Measurements from ENCODE around the gene PREX1. TPM values are rescaled to one million over a fixed set of nuclear protein-coding genes. Genes with fewer than 3 reads are reported as not detected.
"Not testable (repeated sequence)": the region's sequence is repeated elsewhere in the genome, so short reads cannot be mapped to it uniquely, and the experiment has no call there.

The PREX1 gene
- total and polyA plus RNA-seq, 7 experiments from 2014 or later = 2.9 to 143 (median 48.6) TPM

GRCh38 chr20:48828734-48829460 is 1.1 kb upstream of the PREX1 start:
- Mint-ChIP-seq H3K36me3 (peaks cover 0 to 13% (median 0%) of the 10 kb centered on the region in 5 donors), H3K4me3 (peak overlapping the region; percentile 75 to 87 (median 81)), H3K27ac (peak overlapping the region; percentile 39 to 82 (median 65)), H3K9me3 (peaks cover 0 to 2% (median 0%) of the 10 kb centered on the region in 11 donors), H3K27me3 (peaks cover 4 to 21% (median 11%) of the 10 kb centered on the region in 5 donors), H3K4me1 (peaks cover 9 to 35% (median 28%) of the 10 kb centered on the region in 7 donors)
- ChIA-PET CTCF (no interaction called here), POLR2A (interaction anchor here (2.8 kb wide), 1 partner anchor 11 kb away, joined by 10 read pairs; no protein-coding TSS in a partner anchor)
- intact Hi-C loops (cut with micrococcal nuclease) = loop anchor here (2.0 to 5.0 kb wide), 8 partner anchors 78 to 883 kb away; partner anchors contain the start of genes ARFGEF2 (in 2 of the 2), B4GALT5 (in 1 of the 2) and CSE1L (in 1 of the 2)
- H3K27ac ChIP-seq (ENCODE audit: low read depth, low read length) = no peak overlapping the region
- ATAC-seq (no peak), DNase-seq (no peak)
- no peak overlapping the region for H3K4me3 ChIP-seq (ENCODE audit: low read length)
- H3K9me3 ChIP-seq (ENCODE audit: control insufficient read depth in 2 of 3, low read length in 3 of 3) = no peaks in the 10 kb centered on the region
- no peaks in the 10 kb centered on the region for H3K36me3 ChIP-seq (ENCODE audit: control insufficient read depth in 2 of 3, insufficient read depth in 3 of 3, low read length in 3 of 3)
- peaks cover 16 to 18% of the 10 kb centered on the region in 2 donors for H3K4me1 ChIP-seq (ENCODE audit: control insufficient read depth in 2 of 2, insufficient read depth in 2 of 2, low read length in 2 of 2)
- H3K27me3 ChIP-seq (ENCODE audit: control insufficient read depth in 2 of 2, insufficient read depth in 2 of 2, low read length in 2 of 2) = no peaks in the 10 kb centered on the region

- POLR2A ChIA-PET = interaction anchor here (0.6 to 2.8 kb wide), 5 partner anchors 9 to 78 kb away, joined by 3 to 10 read pairs (median 4); no protein-coding TSS in a partner anchor
- ATAC-seq (peak; percentile 3), DNase-seq (peak in 3 of 9 donors; percentile 13 to 61 (median 14))
- Mint-ChIP-seq H3K4me3 (peak overlapping the region; percentile 84 to 96 (median 88)), H3K27me3 (peaks cover 4 to 16% (median 11%) of the 10 kb centered on the region in 5 donors), H3K36me3 (peaks cover 0 to 18% (median 0%) of the 10 kb centered on the region in 5 donors), H3K27ac (peak overlapping the region in 8 of 9 donors; percentile 56 to 86 (median 84)), H3K4me1 (peaks cover 26 to 51% (median 46%) of the 10 kb centered on the region in 7 donors), H3K9me3 (peaks cover 0 to 2% (median 0%) of the 10 kb centered on the region in 11 donors)
- CTCF ChIA-PET = no interaction called here
- Histone ChIP-seq H3K4me1 (ENCODE audit: control insufficient read depth in 2 of 2, insufficient read depth in 2 of 2, low read length in 2 of 2) (peaks cover 31 to 34% of the 10 kb centered on the region in 2 donors), H3K27me3 (ENCODE audit: control insufficient read depth in 2 of 2, insufficient read depth in 2 of 2, low read length in 2 of 2) (no peaks in the 10 kb centered on the region), H3K36me3 (ENCODE audit: control insufficient read depth in 2 of 3, insufficient read depth in 3 of 3, low read length in 3 of 3) (no peaks in the 10 kb centered on the region), H3K9me3 (ENCODE audit: control insufficient read depth in 2 of 3, low read length in 3 of 3) (no peaks in the 10 kb centered on the region), H3K4me3 (ENCODE audit: low read length) (peak overlapping the region; percentile 60), H3K27ac (ENCODE audit: low read depth, low read length) (peak overlapping the region; percentile 16)
- intact Hi-C loops (cut with micrococcal nuclease) = loop anchor here (1.0 to 5.0 kb wide), 8 partner anchors 66 to 885 kb away; partner anchors contain the start of genes ARFGEF2 (in 1 of the 2), B4GALT5 (in 1 of the 2) and CSE1L (in 1 of the 2)
Observed at GRCh38 chr20:48826883-48827771, 672 bp downstream of the PREX1 start.

GRCh38 chr20:48826480-48826879 is 1.3 kb downstream of the PREX1 start:
- intact Hi-C loops (cut with micrococcal nuclease) = loop anchor here (2.0 to 5.0 kb wide), 7 partner anchors 66 to 886 kb away; partner anchors contain the start of genes ARFGEF2 (in 1 of the 2), B4GALT5 (in 1 of the 2) and CSE1L (in 1 of the 2)
- Mint-ChIP-seq H3K27me3 (peaks cover 4 to 16% (median 11%) of the 10 kb centered on the region in 5 donors), H3K27ac (peak overlapping the region in 6 of 9 donors; percentile 59 to 86 (median 80)), H3K4me1 (peaks cover 26 to 58% (median 52%) of the 10 kb centered on the region in 7 donors), H3K4me3 (peak overlapping the region; percentile 84 to 96 (median 88)), H3K36me3 (peaks cover 0 to 18% (median 0%) of the 10 kb centered on the region in 5 donors)
- H3K27ac ChIP-seq (ENCODE audit: low read depth, low read length) = peak overlapping the region; percentile 54
- H3K9me3 ChIP-seq (ENCODE audit: control insufficient read depth in 2 of 3, low read length in 3 of 3); H3K36me3 ChIP-seq (ENCODE audit: control insufficient read depth in 2 of 3, insufficient read depth in 3 of 3, low read length in 3 of 3); CTCF ChIA-PET; ATAC-seq; H3K27me3 ChIP-seq (ENCODE audit: control insufficient read depth in 2 of 2, insufficient read depth in 2 of 2, low read length in 2 of 2); H3K9me3 Mint-ChIP-seq; DNase-seq: not testable (repeated sequence)
- H3K4me3 ChIP-seq (ENCODE audit: low read length) = peak overlapping the region; percentile 60
- peaks cover 37 to 38% of the 10 kb centered on the region in 2 donors for H3K4me1 ChIP-seq (ENCODE audit: control insufficient read depth in 2 of 2, insufficient read depth in 2 of 2, low read length in 2 of 2)
- POLR2A ChIA-PET = interaction anchor here (0.6 to 2.8 kb wide), 6 partner anchors 9 to 77 kb away, joined by 3 to 10 read pairs (median 4); no protein-coding TSS in a partner anchor

- ATAC-seq (no peak), DNase-seq (no peak)
- ChIA-PET POLR2A (interaction anchor here (0.6 to 2.8 kb wide), 4 partner anchors 8 to 77 kb away, joined by 3 to 10 read pairs (median 3); no protein-coding TSS in a partner anchor), CTCF (no interaction called here)
- no peaks in the 10 kb centered on the region for H3K9me3 ChIP-seq (ENCODE audit: control insufficient read depth in 2 of 3, low read length in 3 of 3)
- no peaks in the 10 kb centered on the region for H3K27me3 ChIP-seq (ENCODE audit: control insufficient read depth in 2 of 2, insufficient read depth in 2 of 2, low read length in 2 of 2)
- intact Hi-C loops (cut with micrococcal nuclease) = loop anchor here (2.0 to 5.0 kb wide), 7 partner anchors 65 to 886 kb away; partner anchors contain the start of genes ARFGEF2 (in 1 of the 2), B4GALT5 (in 1 of the 2) and CSE1L (in 1 of the 2)
- peaks cover 26 to 61% (median 57%) of the 10 kb centered on the region in 7 donors for H3K4me1 Mint-ChIP-seq
- peaks cover 41 to 42% of the 10 kb centered on the region in 2 donors for H3K4me1 ChIP-seq (ENCODE audit: control insufficient read depth in 2 of 2, insufficient read depth in 2 of 2, low read length in 2 of 2)
- H3K4me3 Mint-ChIP-seq = peak overlapping the region; percentile 84 to 96 (median 88)
- H3K4me3 ChIP-seq (ENCODE audit: low read length) = peak overlapping the region; percentile 60
- peaks cover 0 to 22% (median 0%) of the 10 kb centered on the region in 5 donors for H3K36me3 Mint-ChIP-seq
- peaks cover 0 to 2% (median 0%) of the 10 kb centered on the region in 11 donors for H3K9me3 Mint-ChIP-seq
- H3K27me3 Mint-ChIP-seq = peaks cover 4 to 14% (median 11%) of the 10 kb centered on the region in 5 donors
- peak overlapping the region in 6 of 9 donors; percentile 51 to 86 (median 80) for H3K27ac Mint-ChIP-seq
- no peaks in the 10 kb centered on the region for H3K36me3 ChIP-seq (ENCODE audit: control insufficient read depth in 2 of 3, insufficient read depth in 3 of 3, low read length in 3 of 3)
- peak overlapping the region; percentile 54 for H3K27ac ChIP-seq (ENCODE audit: low read depth, low read length)
Observed at GRCh38 chr20:48826069-48826468, 1.7 kb downstream of the PREX1 start.

- Histone ChIP-seq H3K27ac (ENCODE audit: low read depth, low read length) (peak overlapping the region; percentile 54), H3K4me1 (ENCODE audit: control insufficient read depth in 2 of 2, insufficient read depth in 2 of 2, low read length in 2 of 2) (peaks cover 46 to 47% of the 10 kb centered on the region in 2 donors), H3K36me3 (ENCODE audit: control insufficient read depth in 2 of 3, insufficient read depth in 3 of 3, low read length in 3 of 3) (no peaks in the 10 kb centered on the region), H3K4me3 (ENCODE audit: low read length) (peak overlapping the region; percentile 60), H3K9me3 (ENCODE audit: control insufficient read depth in 2 of 3, low read length in 3 of 3) (no peaks in the 10 kb centered on the region), H3K27me3 (ENCODE audit: control insufficient read depth in 2 of 2, insufficient read depth in 2 of 2, low read length in 2 of 2) (no peaks in the 10 kb centered on the region)
- ChIA-PET POLR2A (no interaction called here), CTCF (no interaction called here)
- peaks cover 26 to 62% (median 58%) of the 10 kb centered on the region in 7 donors for H3K4me1 Mint-ChIP-seq
- H3K36me3 Mint-ChIP-seq = peaks cover 0 to 22% (median 0%) of the 10 kb centered on the region in 5 donors
- intact Hi-C loops (cut with micrococcal nuclease) = loop anchor here (2.0 to 5.0 kb wide), 7 partner anchors 82 to 887 kb away; partner anchors contain the start of genes ARFGEF2 (in 1 of the 2), B4GALT5 (in 1 of the 2) and CSE1L (in 1 of the 2)
- H3K4me3 Mint-ChIP-seq = peak overlapping the region; percentile 84 to 96 (median 88)
- peak overlapping the region in 5 of 9 donors; percentile 53 to 92 (median 83) for H3K27ac Mint-ChIP-seq
- no peak for ATAC-seq
- H3K9me3 Mint-ChIP-seq = peaks cover 0 to 2% (median 0%) of the 10 kb centered on the region in 11 donors
- H3K27me3 Mint-ChIP-seq = peaks cover 4 to 13% (median 11%) of the 10 kb centered on the region in 5 donors
- no peak for DNase-seq
Observed at GRCh38 chr20:48825566-48825920, 2.3 kb downstream of the PREX1 start.
